GM19328 (cell line): ENCODE data around the gene CYTH4.
"Not testable (repeated sequence)": the region's sequence is repeated elsewhere in the genome, so short reads cannot be mapped to it uniquely, and the experiment has no call there.

Experiments
- ATAC-seq: cut with Tn5 transposase; IDR thresholded peaks from one replicate; pipeline ENCODE4 v1.9.1; 2021; ENCODE audit warnings: mild to moderate bottlenecking, moderate library complexity; ENCODE audit not compliant: unreplicated experiment

The CYTH4 gene

GRCh38 chr22:37326726-37327125, 44.4 kb downstream of the CYTH4 start:
- no peak for ATAC-seq

- ATAC-seq: no peak
Observed at GRCh38 chr22:37328017-37328416, 45.7 kb downstream of the CYTH4 start.

- not testable (repeated sequence) for ATAC-seq
Observed at GRCh38 chr22:37328538-37329237, 46.4 kb downstream of the CYTH4 start.

- no peak for ATAC-seq
Observed at GRCh38 chr22:37329238-37330140, 47.2 kb downstream of the CYTH4 start.

- no peak for ATAC-seq
Observed at GRCh38 chr22:37330200-37331033, 48.1 kb downstream of the CYTH4 start.

- no peak for ATAC-seq
Observed at GRCh38 chr22:37331034-37331428, 48.7 kb downstream of the CYTH4 start.

- no peak for ATAC-seq
Observed at GRCh38 chr22:37331856-37332536, 49.7 kb downstream of the CYTH4 start.

GRCh38 chr22:37333724-37334460, 51.6 kb downstream of the CYTH4 start:
- ATAC-seq: no peak

- no peak for ATAC-seq
Observed at GRCh38 chr22:37334461-37334858, 52.2 kb downstream of the CYTH4 start.

GRCh38 chr22:37334859-37335805, 52.8 kb downstream of the CYTH4 start:
- no peak for ATAC-seq

- no peak for ATAC-seq
Observed at GRCh38 chr22:37335806-37336199, 53.5 kb downstream of the CYTH4 start.

- ATAC-seq: no peak
Observed at GRCh38 chr22:37336579-37336978, 54.3 kb downstream of the CYTH4 start.

GRCh38 chr22:37337204-37337943, 55.1 kb downstream of the CYTH4 start:
- no peak for ATAC-seq

GRCh38 chr22:37338539-37339246, 56.4 kb downstream of the CYTH4 start:
- no peak for ATAC-seq

GRCh38 chr22:37340331-37341262, 58.3 kb downstream of the CYTH4 start:
- ATAC-seq: no peak

- ATAC-seq: no peak
Observed at GRCh38 chr22:37342065-37342464, 59.8 kb downstream of the CYTH4 start.
